ENCODE results near the gene APOOL.
"Not testable (repeated sequence)": the region's sequence is repeated elsewhere in the genome, so short reads cannot be mapped to it uniquely, and the experiment has no call there.

Gene APOOL

DNA sequence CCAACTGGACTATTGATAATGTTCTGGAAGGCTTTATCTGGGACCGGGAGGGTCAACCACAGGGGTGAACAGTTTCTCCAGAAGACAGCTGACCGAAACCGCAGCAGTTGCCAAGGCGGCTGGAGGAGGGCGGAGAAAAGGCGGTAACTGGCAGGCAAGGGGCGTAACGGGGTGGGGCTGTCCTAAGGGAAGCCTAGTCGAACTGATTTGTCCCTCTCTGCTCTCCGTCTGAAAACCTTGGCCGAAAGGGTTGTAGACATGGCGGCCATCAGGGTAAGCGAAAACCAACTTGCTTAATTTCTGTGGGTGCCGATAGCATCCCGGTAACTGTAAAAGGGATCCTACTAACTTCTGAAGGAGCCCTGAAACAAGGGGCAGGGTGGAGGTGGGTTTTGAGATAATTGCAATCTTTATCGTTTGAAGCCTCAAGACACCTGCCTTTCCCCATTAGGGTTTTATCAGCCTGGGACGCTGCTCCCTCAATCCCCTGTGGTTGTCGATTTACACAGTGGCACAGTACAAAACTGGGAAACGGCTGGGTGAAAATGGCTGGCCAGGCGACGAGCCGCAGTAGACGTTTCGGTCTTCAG lies at the start of gene APOOL:
TSS of gene APOOL (plus strand) at position 223 of the 590 bp plus-strand sequence. CDS start at position 259, 36 bp downstream.
- peak; percentile 62 for DNase-seq

- DNase-seq = no peak
Observed at GRCh38 chrX:84956304-84956703, 47.4 kb upstream of the APOOL start.

DNA sequence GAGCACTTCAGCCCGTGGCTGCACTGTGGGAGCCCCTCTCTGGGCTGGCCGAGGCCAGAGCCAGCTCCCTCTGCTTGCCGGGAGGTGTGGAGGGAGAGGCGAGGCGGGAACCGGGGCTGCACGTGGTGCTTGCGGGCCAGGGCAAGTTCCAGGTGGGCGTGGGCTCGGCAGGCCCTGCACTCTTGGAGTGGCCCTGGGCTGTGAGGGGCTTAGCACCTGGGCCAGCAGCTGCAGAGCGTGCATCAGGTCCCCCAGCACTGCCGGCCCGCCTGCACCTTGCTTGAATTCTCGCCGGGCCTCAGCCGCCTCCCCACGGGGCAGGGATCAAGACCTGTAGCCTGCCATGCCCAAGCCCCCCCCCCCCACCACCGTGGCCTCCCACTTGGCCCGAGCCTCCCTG lies 28.9 kb upstream of the APOOL start:
- no peak for DNase-seq

GRCh38 chrX:84991739-84992138 lies 11.9 kb upstream of the APOOL start:
- DNase-seq = not testable (repeated sequence)

GRCh38 chrX:84993150-84993549 lies 10.5 kb upstream of the APOOL start:
- no peak for DNase-seq

- no peak for DNase-seq
Observed at GRCh38 chrX:85001344-85001743, 2.3 kb upstream of the APOOL start.

GRCh38 chrX:85004255-85004654 lies 578 bp downstream of the APOOL start:
- no peak for DNase-seq

DNA sequence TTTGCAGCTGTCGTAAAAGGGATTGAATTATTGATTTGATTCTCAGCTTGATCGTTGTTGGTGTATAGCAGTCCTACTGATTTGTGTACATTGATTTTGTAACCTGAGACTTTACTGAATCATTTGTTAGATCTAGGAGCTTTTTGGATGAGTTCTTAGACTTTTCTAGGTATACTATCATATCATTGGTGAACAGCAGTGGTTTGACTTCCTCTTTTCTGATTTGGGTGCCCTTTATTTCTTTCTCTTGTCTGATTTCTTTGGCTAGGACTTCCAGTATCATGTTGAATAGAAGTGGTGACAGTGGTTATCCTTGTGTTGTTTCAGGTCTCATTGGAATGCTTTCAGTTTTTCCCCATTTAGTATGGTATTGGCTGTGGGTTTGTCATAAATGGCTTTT lies 8.4 kb downstream of the APOOL start:
- no peak for DNase-seq

DNA sequence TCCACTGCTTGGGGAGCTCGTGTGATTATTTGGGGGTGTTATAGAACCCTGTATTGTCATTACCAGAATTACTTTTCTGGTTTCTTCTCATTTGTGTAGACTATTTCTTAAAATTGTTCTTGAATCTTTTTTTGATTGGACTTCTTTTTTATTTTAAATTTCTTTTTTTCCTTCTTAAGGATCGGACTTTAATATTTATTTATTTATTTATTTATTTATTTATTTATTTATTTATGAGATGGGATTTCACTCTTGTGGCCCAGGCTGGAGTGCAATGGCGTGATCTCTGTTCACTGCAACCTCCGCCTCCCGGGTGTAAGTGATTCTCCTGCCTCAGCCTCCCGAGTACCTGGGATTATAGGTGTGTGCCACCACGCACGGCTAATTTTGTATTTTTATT lies 11.7 kb downstream of the APOOL start:
- DNase-seq = not testable (repeated sequence)

- DNase-seq = no peak
Observed at GRCh38 chrX:85017721-85018120, 14.0 kb downstream of the APOOL start.

- DNase-seq = no peak
Observed at GRCh38 chrX:85018471-85018870, 14.8 kb downstream of the APOOL start.

DNA sequence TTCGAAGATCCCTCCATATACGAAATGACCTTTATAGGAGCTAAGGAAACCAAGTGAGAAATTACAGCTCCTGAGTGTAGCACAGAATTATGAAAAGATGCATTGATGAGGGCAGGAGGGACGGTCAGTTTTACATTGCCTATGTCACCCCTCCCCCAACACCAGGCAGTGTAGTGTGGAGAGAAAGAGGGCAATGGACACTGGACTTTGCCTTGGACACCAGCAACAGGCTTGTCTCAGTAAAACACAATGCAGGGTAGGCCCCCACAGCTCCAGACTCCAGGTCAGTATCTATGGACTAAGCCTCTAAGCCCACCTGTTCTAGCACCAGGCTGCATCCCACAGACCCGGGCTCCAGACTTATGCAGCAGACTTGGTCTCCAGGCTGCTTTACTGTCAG lies 16.5 kb downstream of the APOOL start:
- no peak for DNase-seq

DNA sequence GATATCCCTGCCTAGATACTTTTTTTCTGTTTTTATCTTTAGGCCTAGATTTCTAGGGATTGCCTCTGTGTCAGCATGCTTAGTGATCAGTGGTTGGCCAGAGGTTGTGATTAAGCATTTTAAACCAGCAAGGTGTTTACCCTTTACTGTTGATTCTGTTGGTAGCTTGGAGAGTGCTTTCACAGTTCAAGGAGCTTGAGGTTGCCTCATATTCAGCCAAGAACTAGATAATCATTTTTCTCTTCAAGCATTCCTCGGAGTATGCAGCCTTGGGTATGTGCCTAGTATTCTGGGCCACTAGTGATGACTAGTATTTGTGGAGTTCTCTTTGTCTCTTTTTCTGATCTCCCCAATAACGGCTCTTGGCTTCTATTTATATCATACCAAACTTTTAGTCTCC lies 20.4 kb downstream of the APOOL start:
- DNase-seq = no peak

GRCh38 chrX:85024562-85024961 lies 20.9 kb downstream of the APOOL start:
- no peak for DNase-seq

- no peak for DNase-seq
Observed at GRCh38 chrX:85026170-85026569, 22.5 kb downstream of the APOOL start.

- DNase-seq = no peak
Observed at GRCh38 chrX:85029043-85029442, 25.4 kb downstream of the APOOL start.

DNA sequence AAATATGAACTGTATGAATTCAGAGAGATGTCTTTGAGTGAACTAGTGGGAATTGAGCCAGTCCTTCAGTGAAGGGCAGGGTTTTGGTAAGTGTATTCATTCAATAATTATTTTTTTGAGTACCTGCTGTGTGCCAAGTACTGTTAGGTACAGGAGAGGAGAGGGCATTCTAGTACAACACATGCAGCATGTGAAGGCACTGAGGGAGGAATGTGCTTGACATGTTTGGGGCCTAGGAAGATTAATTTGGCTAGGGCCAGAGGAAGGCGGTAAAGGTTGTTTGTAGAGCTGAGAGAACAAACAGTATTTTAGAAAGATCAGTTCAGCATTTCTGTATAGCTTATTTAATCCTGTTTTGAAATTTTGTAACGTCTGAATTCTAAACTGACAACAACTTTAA lies 27.8 kb downstream of the APOOL start:
- DNase-seq = no peak

DNA sequence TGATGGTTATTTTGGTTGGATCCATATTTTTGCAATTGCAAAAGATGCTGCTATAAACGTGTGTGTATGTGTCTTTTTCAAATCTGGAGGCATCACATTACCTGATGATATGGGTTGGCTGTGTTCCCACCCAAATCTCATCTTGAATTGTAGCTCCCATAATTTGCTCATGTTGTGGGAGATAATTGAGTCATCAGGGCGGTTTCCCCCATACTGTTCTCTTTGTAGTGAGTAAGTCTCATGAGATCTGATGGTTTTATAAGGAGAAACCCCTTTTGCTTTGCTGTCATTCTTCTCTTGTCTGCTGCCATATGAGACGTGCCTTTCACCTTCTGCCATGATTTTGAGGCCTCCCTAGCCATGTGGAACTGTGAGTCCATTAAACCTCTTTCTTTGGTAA lies 33.4 kb downstream of the APOOL start:
- no peak for DNase-seq

GRCh38 chrX:85051627-85052026 lies 48.0 kb downstream of the APOOL start:
- DNase-seq = no peak

GRCh38 chrX:85052205-85052604 lies 48.5 kb downstream of the APOOL start:
- no peak for DNase-seq

DNA sequence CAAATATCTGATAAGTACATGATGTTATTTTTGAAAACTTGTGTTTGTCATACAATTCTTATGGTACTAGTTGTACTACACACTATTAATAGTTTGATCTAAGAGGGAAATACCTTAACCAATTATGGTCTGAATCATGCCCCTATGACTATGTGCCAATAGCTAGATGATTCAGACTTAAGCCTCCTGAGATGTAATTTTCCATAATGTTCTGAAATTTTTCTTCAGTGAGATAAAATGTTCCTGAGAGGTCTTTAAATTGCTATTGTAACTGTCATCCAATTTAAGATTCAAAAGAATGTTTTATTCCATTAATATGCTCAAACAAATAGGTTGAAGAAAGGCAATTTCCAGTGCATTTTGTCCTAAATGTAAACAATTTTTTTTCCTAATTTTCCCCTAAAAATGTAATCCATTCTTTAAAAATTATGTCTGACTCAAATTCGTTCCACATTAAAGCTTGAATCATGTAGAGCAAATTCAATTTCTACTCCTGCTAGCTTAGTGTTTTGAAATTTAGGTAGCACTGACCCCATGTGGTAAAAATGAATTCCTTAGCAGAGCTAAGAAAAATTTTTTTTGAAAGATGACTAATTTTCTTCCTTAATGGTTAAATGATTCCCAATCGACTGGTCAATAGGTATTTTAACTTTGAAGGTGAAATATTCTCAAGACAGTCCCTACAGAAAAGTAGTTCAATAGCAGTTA lies 49.1 kb downstream of the APOOL start:
- no peak for DNase-seq

DNA sequence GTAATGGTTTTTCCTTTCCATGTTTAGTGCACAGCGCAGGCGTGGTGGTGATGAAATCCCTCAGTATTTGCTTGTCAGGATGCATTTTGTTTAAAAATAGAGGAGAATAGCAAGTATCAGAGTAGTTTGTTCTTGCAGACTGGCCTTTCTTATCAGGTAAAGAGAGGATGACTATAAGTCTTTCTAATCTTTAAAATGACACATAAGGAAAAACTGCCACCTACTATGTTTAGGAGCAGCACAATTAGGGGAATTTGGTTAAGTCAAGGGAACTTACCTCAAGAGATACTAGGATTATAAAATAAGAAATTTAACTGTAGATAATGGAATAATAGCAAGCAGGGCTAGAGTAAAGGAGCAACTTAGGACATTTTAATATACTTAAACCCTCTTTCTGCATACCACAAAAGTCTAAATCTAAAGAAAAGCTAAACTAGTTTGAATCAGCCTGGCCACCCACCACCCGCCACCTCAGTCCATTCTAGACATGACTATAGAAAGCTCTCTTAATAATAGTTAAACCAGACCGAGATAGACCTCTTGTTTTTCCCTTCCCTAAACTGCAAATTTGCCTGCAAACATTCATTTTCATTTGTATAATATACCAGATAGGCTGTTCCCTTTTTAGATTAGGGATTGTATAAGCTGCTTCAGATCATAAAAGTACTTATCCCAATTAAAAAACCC lies 62.0 kb downstream of the APOOL start:
- DNase-seq = no peak

GRCh38 chrX:85077247-85077646 lies 73.6 kb downstream of the APOOL start:
- DNase-seq = not testable (repeated sequence)

DNA sequence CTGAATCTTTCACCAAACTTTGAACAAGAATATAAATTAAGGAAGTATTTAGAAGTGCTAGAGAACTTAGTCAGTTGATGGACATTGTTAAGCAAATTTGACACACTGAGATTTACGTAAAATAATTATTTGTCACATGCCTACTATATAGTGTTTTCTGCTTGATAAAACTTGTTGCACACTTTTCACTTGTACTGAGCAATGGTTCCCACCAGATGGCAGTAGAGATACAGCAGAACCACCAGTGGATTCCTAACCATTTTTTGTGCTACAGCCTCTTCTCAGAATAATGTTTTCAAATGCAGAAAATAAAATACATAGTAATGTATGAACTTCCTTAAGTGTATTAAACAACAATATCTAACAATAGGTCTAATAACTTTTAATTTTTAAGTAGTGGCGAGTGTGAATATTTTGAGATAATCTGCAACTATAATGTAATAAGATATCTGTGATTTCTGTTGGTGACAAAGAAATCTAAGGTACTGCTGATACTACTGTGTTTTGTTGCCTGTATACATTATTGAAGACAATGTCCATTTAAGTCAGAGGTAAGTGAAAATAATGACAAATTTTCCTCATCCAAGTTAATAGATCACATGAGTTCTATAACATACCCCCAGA lies 81.2 kb downstream of the APOOL start:
- DNase-seq = peak; percentile 8
